Kidney epithelial cell (primary cell): ENCODE measurements around the gene GRID2. TPM values are rescaled to one million over a fixed set of nuclear protein-coding genes. Genes with fewer than 3 reads are reported as not detected.

Source experiments
- DNase-seq: peaks from one replicate; pipeline ENCODE4 v3.0.0-alpha.2; 2010; ENCODE audit warnings: low read depth
- H3K27me3 ChIP-seq: 2 replicates; pipeline ENCODE4 v1.6.0; 2011; ENCODE audit warnings: low read length; ENCODE audit not compliant: control insufficient read depth, insufficient read depth
- H3K36me3 ChIP-seq: 2 replicates; pipeline ENCODE4 v1.5.1; 2011; ENCODE audit warnings: low read length; ENCODE audit not compliant: control insufficient read depth, insufficient read depth
- H3K4me3 ChIP-seq: 2 replicates; pipeline ENCODE4 v1.5.1; 2011; ENCODE audit warnings: low read depth, mild to moderate bottlenecking, control low read depth, low read length
- total RNA-seq: library from RNA; depleted of rRNA; stranded (reverse); fragments of >200 nt; gene quantifications from 2 replicates; pipeline ENCODE4 v1.2.3, GENCODE V29; 2015
- TF ChIP-seq, protein P1 (sequence below): IDR thresholded peaks from 2 replicates; pipeline ENCODE4 v1.5.1; 2011; ENCODE audit warnings: mild to moderate bottlenecking, moderate library complexity, low read length, control low read depth, inconsistent platforms; ENCODE audit not compliant: insufficient read depth, poor library complexity, severe bottlenecking

GRID2 gene
- total RNA-seq, 1 donor from 2014 or later, result not detected

DNA sequence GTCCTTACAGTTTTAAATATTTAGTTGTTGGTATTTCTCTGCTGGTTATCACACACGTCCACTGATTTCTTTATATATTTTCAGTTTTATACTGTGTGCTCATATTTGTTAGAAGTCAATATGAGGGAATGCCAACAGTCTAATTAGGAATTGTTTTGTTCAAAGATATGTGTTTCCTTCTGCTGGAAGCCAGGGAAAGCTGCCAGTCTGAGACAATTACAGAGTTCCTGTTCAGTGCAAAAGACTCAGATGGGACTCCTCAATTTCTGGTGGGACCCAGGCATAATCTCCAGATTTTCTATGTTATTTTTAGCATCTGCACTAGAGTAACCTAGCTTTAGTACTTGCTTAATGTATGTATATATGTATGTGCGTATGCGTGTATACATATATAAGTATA, 486.0 kb downstream of the GRID2 start:
- Histone ChIP-seq H3K4me3 (no peak overlapping the region), H3K36me3 (no peaks in the 10 kb centered on the region), H3K27me3 (no peaks in the 10 kb centered on the region)
- no peak for DNase-seq
- TF ChIP-seq, protein P1, sequence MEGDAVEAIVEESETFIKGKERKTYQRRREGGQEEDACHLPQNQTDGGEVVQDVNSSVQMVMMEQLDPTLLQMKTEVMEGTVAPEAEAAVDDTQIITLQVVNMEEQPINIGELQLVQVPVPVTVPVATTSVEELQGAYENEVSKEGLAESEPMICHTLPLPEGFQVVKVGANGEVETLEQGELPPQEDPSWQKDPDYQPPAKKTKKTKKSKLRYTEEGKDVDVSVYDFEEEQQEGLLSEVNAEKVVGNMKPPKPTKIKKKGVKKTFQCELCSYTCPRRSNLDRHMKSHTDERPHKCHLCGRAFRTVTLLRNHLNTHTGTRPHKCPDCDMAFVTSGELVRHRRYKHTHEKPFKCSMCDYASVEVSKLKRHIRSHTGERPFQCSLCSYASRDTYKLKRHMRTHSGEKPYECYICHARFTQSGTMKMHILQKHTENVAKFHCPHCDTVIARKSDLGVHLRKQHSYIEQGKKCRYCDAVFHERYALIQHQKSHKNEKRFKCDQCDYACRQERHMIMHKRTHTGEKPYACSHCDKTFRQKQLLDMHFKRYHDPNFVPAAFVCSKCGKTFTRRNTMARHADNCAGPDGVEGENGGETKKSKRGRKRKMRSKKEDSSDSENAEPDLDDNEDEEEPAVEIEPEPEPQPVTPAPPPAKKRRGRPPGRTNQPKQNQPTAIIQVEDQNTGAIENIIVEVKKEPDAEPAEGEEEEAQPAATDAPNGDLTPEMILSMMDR, result no peak

GRCh38 chr4:92791871-92792440, 488.2 kb downstream of the GRID2 start:
- Histone ChIP-seq H3K4me3 (no peak overlapping the region), H3K36me3 (no peaks in the 10 kb centered on the region), H3K27me3 (no peaks in the 10 kb centered on the region)
- no peak for DNase-seq
- TF ChIP-seq, protein P1, result no peak

- H3K27me3 ChIP-seq, result no peaks in the 10 kb centered on the region
- H3K36me3 ChIP-seq, result no peaks in the 10 kb centered on the region
- TF ChIP-seq, protein P1, result no peak
- no peak for DNase-seq
- H3K4me3 ChIP-seq, result no peak overlapping the region
Measured at GRCh38 chr4:92809381-92809780, 505.6 kb downstream of the GRID2 start.

- H3K36me3 ChIP-seq, result no peaks in the 10 kb centered on the region
- H3K4me3 ChIP-seq, result no peak overlapping the region
- H3K27me3 ChIP-seq, result no peaks in the 10 kb centered on the region
- TF ChIP-seq, protein P1, result no peak
- DNase-seq, result no peak
Measured at GRCh38 chr4:92812652-92813051, 508.9 kb downstream of the GRID2 start.

GRCh38 chr4:92814677-92815076, 510.9 kb downstream of the GRID2 start:
- Histone ChIP-seq H3K27me3 (no peaks in the 10 kb centered on the region), H3K4me3 (no peak overlapping the region), H3K36me3 (no peaks in the 10 kb centered on the region)
- no peak for DNase-seq
- TF ChIP-seq, protein P1, result no peak

DNA sequence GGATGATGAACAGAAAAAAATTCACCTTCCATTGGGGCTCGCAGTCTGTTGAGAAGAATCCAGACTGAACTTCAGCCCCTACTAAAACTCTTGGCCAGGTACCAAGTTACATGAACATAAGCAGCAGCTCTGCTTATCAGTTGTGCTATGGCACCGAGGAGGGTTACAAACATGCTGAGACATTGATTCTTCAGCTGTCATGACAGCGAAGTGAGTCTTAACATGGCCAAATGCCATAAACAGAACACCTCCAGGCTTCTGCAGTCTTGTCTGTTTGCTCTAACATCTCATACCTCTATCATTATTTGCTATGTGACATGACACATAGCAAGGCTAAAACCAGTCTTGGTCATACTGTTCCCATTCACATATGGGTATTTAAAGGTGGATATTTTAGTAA, 521.5 kb downstream of the GRID2 start:
- Histone ChIP-seq H3K4me3 (no peak overlapping the region), H3K27me3 (no peaks in the 10 kb centered on the region), H3K36me3 (no peaks in the 10 kb centered on the region)
- DNase-seq, result no peak
- TF ChIP-seq, protein P1, result no peak
